HG03060 (cell line): Measurements from ENCODE around the gene DQX1.
"Not testable (repeated sequence)": the region's sequence is repeated elsewhere in the genome, so short reads cannot be mapped to it uniquely, and the experiment has no call there.

Source experiments
- ATAC-seq: cut with Tn5 transposase; IDR thresholded peaks from one replicate; pipeline ENCODE4 v1.9.1; 2021; ENCODE audit warnings: low read depth, moderate number of reproducible peaks; ENCODE audit not compliant: unreplicated experiment

DQX1 gene, protein sequence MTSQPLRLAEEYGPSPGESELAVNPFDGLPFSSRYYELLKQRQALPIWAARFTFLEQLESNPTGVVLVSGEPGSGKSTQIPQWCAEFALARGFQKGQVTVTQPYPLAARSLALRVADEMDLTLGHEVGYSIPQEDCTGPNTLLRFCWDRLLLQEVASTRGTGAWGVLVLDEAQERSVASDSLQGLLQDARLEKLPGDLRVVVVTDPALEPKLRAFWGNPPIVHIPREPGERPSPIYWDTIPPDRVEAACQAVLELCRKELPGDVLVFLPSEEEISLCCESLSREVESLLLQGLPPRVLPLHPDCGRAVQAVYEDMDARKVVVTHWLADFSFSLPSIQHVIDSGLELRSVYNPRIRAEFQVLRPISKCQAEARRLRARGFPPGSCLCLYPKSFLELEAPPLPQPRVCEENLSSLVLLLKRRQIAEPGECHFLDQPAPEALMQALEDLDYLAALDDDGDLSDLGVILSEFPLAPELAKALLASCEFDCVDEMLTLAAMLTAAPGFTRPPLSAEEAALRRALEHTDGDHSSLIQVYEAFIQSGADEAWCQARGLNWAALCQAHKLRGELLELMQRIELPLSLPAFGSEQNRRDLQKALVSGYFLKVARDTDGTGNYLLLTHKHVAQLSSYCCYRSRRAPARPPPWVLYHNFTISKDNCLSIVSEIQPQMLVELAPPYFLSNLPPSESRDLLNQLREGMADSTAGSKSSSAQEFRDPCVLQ

DNA sequence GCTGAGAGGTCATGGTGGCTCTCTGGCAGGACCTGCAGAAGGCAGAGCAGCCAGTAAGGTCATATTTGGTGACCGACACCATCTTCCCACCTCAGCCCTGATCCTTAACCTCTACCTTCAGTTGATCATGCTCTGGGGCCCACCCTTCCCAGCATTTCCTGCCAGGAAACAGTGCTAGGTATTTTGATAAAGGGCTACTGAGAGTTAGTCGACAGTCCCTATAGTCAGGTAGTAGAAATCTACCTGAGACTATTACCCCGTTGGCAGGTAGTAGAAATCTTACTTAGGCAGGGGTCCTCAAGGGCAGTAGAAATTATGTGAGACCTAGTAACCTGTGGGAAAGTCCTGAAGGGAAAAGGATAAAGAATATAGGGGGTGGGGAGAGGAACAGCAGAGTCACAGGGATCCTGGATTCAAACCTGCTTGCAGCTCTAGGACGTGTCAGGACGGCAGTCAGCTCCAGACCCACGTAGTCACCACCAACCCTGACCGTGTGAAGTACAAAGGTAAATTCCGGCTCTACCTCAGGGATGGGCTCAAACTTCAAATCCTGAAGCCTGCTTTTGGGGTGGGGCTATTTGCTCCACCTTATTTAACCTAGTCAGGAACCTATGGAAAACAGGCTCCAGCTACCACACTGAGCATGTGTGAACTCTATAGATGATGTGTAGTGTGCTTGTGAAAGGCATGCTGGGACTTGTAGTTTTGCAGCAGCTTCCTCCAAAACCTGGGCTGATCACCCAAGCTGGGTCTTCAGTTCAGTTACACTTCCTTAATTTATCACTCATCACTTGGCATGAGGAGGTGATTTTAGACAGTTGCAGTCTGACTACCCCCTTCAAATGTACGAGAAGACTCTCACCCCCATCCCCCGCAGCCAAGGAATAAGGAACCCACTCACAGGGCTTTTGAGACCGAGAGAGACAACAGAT is at the start of gene DQX1:
Gene DQX1 (minus strand): TSS at position 515 of the 932 bp plus-strand sequence. CDS start 502 bp downstream, at position 13.
- no peak for ATAC-seq

DNA sequence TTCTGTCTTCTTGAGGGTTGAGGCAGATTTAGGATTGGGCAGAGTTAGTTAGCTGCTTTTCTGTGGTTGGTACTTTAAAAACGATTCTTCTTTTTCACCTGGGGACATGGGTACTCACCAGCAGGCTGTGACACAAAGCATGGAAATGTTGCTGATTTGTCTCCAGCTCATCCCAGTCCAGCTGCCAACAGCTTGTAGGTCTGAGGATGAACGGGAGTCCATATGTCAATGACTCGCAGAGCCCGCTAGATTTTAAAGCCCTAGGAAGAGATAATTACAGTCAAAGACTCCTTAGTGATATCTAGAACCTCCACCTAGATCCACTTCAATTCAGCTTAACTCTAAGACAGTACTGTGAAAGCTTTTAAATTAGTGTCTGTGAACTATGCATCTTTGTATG is 49.3 kb upstream of the DQX1 start:
- no peak for ATAC-seq

DNA sequence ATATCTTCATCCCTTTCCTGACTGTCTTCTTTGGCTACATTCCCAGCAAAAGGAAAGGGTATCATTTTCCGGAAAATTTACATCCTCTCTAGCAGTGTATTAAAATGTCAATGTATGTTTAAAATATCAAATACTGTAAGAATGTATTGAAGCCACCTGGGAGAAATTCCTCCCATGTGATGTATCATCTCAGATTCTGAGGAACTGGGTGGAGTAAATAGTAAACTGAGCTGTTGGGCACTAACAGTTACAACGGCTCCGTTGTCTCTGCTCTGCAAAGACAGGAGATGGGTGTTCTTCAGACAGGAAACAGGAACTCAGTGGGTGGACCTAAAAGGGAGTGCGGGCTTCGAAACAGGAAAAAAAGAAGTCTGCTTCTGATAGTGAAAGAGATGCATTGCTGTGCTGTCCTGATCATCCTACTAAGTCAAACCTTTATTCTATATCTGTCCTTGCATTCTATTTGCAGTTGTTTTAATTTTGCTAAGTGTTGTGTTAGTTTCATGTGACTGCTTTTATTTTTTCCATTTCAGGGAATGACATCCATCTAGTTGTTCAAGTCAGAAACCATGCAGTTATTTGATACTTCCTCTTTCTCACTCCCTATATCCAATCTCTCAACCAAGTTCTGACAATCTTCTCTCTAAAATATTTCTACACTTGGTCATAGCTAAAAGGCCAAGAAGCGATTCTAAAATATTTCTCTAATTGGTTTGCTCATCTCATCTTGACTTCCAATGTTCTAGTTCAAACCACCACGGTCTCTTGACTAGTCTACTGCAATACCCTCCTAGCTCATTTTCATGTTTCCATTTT is 47.9 kb upstream of the DQX1 start:
- no peak for ATAC-seq

DNA sequence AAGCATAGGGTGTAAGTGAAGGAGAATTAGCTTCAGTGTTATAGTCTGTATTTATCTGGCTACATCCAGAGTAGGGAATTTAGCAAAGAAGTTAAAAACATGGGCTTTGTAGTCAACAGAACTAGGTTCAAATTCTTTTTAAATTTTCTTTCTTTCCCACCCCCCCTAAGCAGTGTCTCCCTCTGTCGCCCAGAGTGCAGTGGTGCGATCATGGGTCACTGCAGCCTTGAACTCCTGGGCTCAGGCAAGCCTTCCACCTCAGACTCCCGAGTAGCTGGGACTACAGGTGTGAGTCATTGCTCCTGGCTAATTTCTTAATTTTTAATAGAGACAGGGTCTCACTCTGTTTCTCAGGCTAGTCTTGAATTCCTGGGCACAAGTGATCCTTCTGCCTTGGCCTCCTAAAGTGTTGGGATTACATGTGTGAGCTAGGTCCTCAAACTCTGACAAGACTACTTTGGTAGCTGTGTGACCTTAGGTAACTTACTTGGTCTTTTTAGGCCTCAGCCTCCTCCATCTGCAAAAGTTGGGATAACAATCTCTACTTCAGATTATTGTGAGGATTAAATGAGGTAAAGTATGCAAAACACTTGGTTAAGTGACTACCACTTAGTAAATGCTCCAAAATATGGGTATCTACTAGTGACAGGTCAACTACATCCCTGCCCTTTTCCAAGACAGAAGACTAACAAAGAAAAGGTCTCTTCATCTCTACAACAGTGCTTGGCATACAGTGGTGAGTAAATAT is 46.3 kb upstream of the DQX1 start:
- ATAC-seq: no peak

DNA sequence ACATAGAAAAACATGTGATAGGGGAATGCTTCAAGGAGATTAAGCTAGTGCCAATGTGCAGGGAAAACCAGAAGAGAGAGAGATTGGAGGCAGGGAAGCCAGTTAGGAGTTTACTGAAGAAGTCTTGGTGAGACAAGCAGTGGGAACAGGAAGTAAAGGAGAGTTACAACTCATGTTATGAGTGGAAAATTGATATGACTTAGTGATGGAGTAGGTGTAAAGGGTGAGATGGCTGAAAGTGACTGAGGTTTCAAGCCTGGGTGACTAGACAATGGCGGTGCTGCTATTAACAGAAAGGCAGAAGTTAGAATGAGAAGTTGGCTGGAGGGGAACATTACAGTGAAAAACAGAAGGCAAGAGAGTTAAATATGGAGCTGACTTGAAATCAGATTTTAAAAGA is 45.0 kb upstream of the DQX1 start:
- peak; percentile 53 for ATAC-seq

DNA sequence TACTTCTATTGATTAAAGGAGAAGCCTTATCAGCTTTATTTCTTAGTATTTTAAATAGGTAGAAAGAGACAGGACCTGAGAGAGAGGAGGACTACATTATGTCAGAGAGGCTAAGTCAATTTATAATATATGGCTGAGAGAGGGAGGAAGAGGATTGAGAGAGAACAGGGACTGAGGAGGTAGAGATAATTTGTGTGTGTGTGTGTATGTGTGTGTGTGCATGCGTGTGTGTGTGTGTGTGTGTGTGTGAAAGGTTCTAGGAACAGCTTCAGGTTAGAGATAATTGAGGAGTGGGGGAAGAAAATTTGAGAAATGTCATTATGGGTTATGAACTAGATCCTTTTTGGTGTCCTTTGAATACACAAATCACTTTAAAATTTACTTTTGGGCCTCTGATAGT is 43.7 kb upstream of the DQX1 start:
- no peak for ATAC-seq

DNA sequence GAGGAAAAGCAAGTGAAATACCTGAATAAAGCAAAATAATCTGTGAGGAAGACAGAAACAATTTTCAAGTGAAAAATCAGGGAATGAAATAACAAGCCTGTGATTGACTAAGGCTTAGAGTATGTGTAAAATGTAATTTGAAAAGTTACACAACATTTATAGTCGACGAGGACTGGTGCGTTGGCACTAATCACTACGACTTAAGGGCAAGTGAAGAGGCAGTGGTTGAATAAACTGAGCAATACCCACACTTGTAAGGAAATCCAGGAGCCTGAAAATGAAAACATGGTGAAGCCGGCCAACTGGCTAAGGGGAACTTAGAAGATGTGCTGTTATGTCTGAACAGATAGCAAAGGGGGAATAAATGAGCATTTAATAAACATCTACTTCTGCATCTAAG is 41.9 kb upstream of the DQX1 start:
- no peak for ATAC-seq

DNA sequence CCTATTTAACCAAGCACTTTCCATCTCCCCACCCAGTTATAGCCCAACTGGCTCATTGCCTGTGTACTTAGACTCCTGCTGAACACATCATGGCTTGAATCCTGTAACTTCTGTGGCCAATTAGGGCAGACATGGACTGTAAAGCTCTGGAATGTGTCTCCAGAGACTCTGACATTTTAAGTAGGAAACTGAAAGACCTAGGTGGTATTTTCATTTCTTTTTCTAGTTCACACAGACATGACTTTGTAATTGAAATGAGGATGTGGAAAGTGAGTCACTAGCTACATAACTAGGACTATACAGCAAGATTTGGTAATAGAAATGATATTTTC is 40.7 kb upstream of the DQX1 start:
- ATAC-seq: no peak

DNA sequence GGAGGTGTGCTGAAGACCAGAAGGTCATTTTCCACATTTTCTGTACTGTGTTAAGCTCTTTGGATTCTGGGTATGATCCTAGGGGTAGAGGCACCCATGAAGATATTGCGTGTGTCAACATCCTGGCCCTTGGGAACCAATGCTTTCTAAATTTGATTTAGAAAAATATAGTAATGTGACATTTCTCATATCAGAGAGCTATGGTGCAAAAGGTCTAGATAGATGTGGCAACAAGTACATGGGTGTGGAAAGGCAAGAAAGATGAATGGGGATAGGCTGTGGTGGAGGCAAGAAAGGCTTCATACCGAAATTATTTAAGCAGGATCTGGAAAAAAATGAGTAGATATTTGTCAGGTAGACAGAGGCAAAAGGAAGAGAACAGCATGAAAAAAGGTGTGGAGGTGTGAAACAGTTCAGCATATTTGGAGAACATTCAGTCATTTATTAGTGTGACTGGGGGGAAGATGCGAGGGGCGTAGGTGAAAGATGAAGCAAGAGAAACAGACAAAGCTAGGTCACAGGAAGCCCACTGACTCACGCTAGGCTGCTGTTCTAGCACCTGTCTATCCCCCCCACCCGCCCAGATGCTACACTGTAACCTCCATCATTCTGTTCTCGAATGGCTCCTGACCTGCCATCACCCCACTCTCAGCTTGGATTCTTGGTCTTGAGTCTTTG is 40.2 kb upstream of the DQX1 start:
- ATAC-seq: no peak

DNA sequence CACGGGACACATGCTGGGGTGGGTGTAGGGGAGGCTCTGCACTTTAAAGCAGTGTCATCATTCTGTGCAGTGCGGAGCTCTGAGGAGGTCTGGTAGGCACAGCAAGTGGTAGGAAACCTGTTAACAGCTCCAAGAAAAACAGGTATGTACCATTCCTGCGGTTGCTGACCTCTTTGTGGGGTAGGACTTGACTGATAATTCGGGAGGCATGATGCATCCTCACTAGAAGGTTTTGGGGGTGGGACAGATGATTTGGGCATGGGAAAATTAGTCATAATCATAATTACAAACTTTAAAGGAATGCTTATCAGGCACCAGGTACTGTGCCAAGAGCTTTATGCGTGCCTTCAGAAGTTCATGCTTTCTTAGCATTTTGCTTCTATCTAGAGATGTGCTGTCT is 38.2 kb upstream of the DQX1 start:
- no peak for ATAC-seq

DNA sequence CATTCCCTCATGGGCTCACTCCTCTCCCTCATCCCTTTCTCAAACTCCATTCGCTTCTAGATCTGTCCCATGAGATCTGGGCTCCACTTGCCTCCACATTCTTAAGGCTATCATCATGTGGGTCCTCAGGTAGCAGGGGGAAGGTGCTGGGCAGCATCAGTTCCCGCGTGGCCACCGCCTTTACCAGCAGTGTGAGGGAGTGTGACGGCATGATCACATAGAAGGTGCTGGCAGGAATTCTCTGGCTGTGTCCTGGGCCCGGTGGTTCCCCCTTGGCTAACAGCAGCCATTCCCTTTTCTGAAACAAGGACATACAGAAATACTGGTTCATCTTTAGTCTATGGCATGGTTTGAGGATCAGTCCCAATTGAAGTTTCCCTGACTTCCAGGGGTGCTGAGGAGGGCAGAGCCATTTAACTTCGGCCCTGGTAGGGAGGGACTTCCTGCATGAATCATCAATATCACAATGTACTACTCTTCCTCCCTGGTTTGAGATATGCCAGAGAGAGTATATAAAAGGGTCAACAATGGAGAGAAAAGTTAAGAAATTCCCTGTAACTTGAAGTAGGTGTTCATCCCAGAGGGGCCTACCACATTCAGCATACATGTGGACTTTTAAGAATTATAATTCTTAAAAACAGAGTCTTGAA is 36.2 kb upstream of the DQX1 start:
- no peak for ATAC-seq

DNA sequence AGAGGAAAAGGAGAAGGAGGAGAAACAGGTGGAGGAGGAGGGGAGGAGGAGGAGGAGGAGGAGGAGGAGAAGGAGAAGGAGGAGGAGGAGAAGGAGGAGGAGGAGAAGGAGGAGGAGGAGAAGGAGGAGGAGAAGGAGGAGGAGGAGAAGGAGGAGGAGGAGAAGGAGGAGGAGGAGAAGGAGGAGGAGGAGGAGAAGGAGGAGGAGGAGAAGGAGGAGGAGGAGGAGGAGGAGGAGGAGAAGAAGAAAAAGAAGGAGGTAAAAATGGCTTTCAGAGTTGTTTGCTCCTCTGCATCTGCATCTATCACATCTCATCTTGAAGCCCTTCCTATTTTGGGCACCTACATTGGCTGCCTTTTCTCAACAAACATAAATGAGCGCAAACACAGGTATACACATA is 35.0 kb upstream of the DQX1 start:
- ATAC-seq: not testable (repeated sequence)

DNA sequence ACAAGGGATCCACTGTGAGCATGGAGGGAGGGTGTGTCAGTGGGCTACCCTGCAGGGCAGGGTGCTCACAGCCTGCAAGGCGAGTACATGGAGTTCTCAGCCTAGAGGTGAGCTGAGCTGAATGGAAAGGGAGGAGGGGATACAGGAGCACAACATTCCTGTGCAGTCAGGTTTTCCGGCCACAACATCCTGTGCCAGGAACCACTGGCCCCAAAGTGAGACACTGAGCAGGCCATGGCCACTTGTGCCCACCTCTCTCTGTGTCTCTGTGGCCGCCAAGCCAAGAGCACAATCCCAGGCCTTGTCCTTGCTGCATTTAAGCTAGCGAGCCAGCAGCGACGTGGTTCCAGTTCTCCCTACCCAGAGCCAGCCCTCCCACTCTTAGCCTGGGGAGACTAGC is 34.6 kb upstream of the DQX1 start:
- ATAC-seq: no peak

DNA sequence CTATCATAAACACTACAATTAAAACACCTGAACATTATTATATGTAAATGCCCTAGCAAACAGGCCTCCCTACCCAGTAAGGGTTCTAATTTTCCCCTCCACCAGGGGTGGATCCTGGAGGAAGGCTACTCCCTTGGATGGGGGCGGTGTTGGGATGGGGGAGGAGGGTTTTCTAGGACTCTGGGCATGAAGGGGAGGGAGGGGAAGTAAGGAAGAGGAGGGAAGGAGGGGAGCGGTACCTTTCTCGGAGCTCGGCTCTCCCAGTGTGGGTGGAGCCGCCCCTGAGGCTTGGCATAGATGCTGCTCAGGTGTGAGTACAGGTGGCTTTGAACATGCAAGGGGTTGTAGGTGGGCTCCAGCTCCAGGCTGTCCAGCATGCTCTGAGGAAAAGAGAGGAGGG is 33.9 kb upstream of the DQX1 start:
- ATAC-seq: no peak

DNA sequence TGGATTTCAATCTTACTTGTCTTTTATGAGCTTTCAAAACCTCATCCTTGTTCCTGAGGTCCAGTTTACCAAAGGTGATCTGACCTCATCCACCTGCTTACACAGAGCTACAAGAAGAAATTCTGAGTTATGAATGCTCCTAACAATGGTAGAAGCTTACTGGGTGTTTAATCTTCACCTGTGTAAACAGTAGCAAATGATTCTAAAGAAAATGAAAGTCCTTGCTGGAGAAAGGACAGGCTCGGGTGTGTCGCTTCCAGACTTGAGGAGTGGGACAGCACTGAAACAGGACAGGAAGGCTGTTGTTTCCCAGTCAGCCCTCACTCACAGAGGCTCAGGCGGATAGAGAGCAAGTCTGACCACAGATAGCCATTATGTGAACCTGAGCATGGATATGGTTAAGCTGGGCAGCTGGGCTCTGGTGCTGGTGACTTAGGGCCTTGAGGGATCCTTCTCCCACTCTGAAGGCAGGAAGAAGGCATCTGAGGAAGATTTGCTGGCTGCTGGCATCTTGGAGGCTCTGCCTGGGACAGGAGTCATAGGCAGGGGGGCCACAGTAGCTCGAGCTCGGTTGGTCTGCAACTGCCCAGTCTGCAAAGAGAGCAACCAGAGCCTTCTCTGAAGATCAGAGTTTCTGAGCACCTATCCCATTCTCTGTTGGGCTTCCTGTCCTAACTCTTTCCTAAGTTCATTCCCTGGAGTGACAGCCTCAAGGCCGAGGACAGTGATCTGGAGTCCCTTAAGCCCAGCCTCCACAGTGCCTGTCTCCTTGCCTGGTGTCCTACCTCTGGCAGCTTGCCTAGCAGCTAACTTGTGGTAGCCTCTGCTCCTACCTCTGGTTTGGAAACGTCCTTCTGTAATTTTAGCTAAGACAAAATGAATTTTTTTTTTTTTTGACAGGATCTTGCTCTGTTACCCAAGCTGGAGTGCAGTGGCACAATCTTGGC is 32.5 kb upstream of the DQX1 start:
- ATAC-seq: no peak

DNA sequence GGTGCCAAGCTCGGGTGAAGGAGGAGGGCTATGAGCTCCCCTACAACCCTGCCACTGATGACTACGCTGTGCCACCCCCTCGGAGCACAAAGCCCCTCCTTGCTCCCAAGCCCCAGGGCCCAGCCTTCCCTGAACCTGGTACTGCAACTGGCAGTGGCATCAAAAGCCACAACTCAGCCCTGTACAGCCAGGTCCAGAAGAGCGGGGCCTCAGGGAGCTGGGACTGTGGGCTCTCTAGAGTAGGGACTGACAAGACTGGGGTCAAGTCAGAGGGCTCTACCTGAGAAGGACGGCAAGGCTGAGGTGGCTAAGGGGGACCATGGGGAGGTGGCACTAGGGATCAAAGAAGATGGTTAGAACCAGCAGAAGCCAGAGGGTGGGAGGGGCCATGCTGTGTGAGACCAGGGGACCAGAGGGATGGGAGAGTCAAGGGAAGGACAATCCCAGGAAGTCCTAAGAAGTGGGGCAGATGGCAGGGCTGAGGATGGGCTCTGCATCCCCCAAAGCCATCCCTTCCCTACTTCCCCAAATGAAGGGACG is 30.9 kb upstream of the DQX1 start:
- no peak for ATAC-seq

DNA sequence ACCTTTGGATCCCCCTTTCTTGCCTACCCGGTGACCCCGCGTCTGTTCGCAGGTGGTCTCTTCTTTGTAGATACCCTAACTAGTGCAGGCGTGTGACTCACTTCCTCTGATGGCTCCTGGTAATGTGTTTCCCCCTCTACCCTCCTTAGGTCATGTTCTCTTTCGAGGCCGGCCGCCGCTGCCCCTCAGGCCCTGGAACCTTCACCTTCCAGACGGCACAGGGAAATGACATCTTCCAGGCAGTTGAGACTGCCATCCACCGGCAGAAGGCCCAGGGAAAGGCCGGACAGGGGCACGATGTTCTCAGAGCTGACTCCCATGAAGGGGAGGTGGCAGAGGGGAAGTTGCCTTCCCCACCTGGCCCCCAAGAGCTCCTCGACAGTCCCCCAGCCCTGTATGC is 30.1 kb upstream of the DQX1 start:
- no peak for ATAC-seq
